Measurements from ENCODE around the gene RGS3. TPM values are rescaled to one million over a fixed set of nuclear protein-coding genes. Genes with fewer than 3 reads are reported as not detected.

Gene RGS3
- total RNA-seq, 2 experiments from 2014 or later, result 22.8 to 32.9 TPM

DNA sequence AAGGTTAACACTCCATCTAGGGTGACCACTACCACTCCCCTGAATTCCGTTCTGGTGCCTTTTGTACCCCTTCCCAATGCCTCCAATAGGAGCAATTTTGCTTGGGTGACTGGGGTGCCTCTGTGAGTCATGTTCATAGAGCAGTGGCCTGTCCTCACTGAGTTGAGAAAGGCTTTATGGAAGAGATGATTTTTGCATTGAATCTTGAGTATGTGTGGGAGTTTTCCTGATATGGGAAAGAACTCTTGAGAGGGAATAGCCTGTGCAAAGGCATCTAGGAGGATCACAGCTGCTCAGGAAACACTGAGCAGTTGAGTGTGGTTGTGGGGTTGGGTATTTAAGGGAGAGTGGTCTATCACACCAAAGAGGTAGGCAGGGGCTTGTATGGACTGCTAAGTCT is 36.8 kb upstream of the RGS3 start:
- no peaks in the 10 kb centered on the region for H3K4me1 ChIP-seq (ENCODE audit: insufficient read depth, low read length, poor library complexity, severe bottlenecking)
- no TSS peak for BruUV-seq (replicated peaks)
- H2AFZ ChIP-seq (ENCODE audit: low read length), result no peak overlapping the region
- ChIA-PET POLR2A (interaction anchor here (0.7 to 1.1 kb wide), 3 partner anchors 13 to 152 kb away, joined by 3 to 5 read pairs (median 5); partner anchors contain the start of genes C9orf43 and POLE3), CTCF (ENCODE audit: unreplicated experiment) (interaction anchor here (0.6 kb wide), 1 partner anchor 13 kb away, joined by 3 read pairs; no protein-coding TSS in a partner anchor)
- no peak for DNase-seq (ENCODE audit: low spot score)
- no peaks in the 10 kb centered on the region for H3K9me3 ChIP-seq (ENCODE audit: low read length)
- H3K4me3 ChIP-seq (ENCODE audit: low read depth, low read length, poor library complexity, severe bottlenecking), result no peak overlapping the region
- H3K9me2 ChIP-seq (ENCODE audit: insufficient read depth, low read length), result no peaks in the 10 kb centered on the region
- intact Hi-C loops (cut with micrococcal nuclease; ENCODE audit: unreplicated experiment), result no loop called here
- TF ChIP-seq, protein P1, sequence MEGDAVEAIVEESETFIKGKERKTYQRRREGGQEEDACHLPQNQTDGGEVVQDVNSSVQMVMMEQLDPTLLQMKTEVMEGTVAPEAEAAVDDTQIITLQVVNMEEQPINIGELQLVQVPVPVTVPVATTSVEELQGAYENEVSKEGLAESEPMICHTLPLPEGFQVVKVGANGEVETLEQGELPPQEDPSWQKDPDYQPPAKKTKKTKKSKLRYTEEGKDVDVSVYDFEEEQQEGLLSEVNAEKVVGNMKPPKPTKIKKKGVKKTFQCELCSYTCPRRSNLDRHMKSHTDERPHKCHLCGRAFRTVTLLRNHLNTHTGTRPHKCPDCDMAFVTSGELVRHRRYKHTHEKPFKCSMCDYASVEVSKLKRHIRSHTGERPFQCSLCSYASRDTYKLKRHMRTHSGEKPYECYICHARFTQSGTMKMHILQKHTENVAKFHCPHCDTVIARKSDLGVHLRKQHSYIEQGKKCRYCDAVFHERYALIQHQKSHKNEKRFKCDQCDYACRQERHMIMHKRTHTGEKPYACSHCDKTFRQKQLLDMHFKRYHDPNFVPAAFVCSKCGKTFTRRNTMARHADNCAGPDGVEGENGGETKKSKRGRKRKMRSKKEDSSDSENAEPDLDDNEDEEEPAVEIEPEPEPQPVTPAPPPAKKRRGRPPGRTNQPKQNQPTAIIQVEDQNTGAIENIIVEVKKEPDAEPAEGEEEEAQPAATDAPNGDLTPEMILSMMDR (conservative IDR thresholded peaks at IDR 0.05; ENCODE audit: low read length), result no peak
- no peak for TF ChIP-seq EZH2phosphoT487 (IDR thresholded peaks at IDR 0.05; ENCODE audit: borderline replicate concordance, low read depth, low read length)
- no peak overlapping the region for H3K4me2 ChIP-seq (ENCODE audit: low read length)
- no peaks in the 10 kb centered on the region for H4K20me1 ChIP-seq (ENCODE audit: insufficient read depth, low read length)
- H3K27ac ChIP-seq (ENCODE audit: low read depth, low read length, poor library complexity, severe bottlenecking), result no peak overlapping the region
- no peaks in the 10 kb centered on the region for H3K36me3 ChIP-seq (ENCODE audit: insufficient read depth, low read length)
- no peaks in the 10 kb centered on the region for H3K79me2 ChIP-seq (ENCODE audit: insufficient read depth, low read depth, low read length)

DNA sequence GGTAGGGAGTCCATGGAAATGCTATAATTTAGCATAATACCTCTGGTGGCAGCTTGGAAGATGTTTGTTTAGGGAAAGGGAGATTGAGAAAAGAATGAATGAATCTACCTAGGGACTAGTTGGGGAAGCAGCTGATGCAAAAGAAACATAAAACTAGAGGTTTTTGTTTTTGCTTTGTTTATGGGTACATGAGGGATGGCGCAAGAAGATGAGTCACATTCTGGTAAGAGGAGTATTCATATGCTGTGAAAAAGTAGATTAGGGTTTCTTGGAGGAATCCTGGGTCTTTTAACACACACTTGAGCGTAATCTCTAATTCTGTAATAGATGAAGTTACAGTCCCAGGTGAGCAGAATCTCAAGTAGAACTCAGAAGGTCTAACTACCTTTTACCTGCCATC is 35.9 kb upstream of the RGS3 start:
- H3K9me2 ChIP-seq (ENCODE audit: insufficient read depth, low read length), result no peaks in the 10 kb centered on the region
- H3K36me3 ChIP-seq (ENCODE audit: insufficient read depth, low read length), result no peaks in the 10 kb centered on the region
- no peak overlapping the region for H3K4me2 ChIP-seq (ENCODE audit: low read length)
- H3K79me2 ChIP-seq (ENCODE audit: insufficient read depth, low read depth, low read length), result no peaks in the 10 kb centered on the region
- ChIA-PET POLR2A (interaction anchor here (0.7 to 1.1 kb wide), 2 partner anchors 14 to 17 kb away, joined by 3 to 5 read pairs; partner anchors contain the start of genes C9orf43 and POLE3), CTCF (ENCODE audit: unreplicated experiment) (no interaction called here)
- no peak overlapping the region for H3K27ac ChIP-seq (ENCODE audit: low read depth, low read length, poor library complexity, severe bottlenecking)
- intact Hi-C loops (cut with micrococcal nuclease; ENCODE audit: unreplicated experiment), result no loop called here
- BruUV-seq (replicated peaks), result no TSS peak
- H3K9me3 ChIP-seq (ENCODE audit: low read length), result no peaks in the 10 kb centered on the region
- no peaks in the 10 kb centered on the region for H3K4me1 ChIP-seq (ENCODE audit: insufficient read depth, low read length, poor library complexity, severe bottlenecking)
- DNase-seq (ENCODE audit: low spot score), result no peak
- H3K4me3 ChIP-seq (ENCODE audit: low read depth, low read length, poor library complexity, severe bottlenecking), result no peak overlapping the region
- H2AFZ ChIP-seq (ENCODE audit: low read length), result no peak overlapping the region
- TF ChIP-seq, protein P1 (conservative IDR thresholded peaks at IDR 0.05; ENCODE audit: low read length), result no peak
- TF ChIP-seq EZH2phosphoT487 (IDR thresholded peaks at IDR 0.05; ENCODE audit: borderline replicate concordance, low read depth, low read length), result no peak
- no peaks in the 10 kb centered on the region for H4K20me1 ChIP-seq (ENCODE audit: insufficient read depth, low read length)

DNA sequence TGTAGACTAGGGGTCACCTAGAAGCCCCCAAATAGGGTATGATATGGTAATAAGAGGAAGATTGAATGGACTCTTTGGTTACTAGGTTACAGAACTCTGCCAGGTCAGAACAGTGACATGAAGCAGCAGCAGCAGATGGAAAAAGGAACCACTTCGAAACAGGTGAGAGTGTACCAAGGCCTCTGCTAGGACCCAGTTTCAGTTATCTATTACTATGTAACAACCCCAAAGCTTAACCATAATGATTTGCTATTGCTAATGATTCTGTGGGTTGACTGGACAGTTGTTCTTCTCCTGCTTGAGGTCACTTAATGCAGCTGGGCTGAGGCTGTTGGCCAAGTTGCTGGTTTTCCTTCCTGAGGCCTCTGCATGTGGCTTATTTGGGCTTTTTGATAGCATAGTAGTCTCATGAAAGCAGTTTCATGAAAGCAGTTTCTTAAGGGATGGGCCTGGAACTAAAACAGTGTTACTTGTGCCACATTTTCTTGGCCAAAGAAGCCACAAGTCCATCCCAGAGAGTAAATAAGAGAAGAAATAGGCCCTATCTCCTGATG is 35.4 kb upstream of the RGS3 start:
- Histone ChIP-seq H2AFZ (ENCODE audit: low read length) (no peak overlapping the region), H3K9me3 (ENCODE audit: low read length) (no peaks in the 10 kb centered on the region), H3K27ac (ENCODE audit: low read depth, low read length, poor library complexity, severe bottlenecking) (no peak overlapping the region), H3K4me1 (ENCODE audit: insufficient read depth, low read length, poor library complexity, severe bottlenecking) (no peaks in the 10 kb centered on the region), H3K79me2 (ENCODE audit: insufficient read depth, low read depth, low read length) (no peaks in the 10 kb centered on the region), H3K4me2 (ENCODE audit: low read length) (no peak overlapping the region), H3K4me3 (ENCODE audit: low read depth, low read length, poor library complexity, severe bottlenecking) (no peak overlapping the region), H3K36me3 (ENCODE audit: insufficient read depth, low read length) (no peaks in the 10 kb centered on the region), H3K9me2 (ENCODE audit: insufficient read depth, low read length) (no peaks in the 10 kb centered on the region), H4K20me1 (ENCODE audit: insufficient read depth, low read length) (no peaks in the 10 kb centered on the region)
- CTCF ChIA-PET (ENCODE audit: unreplicated experiment), result no interaction called here
- BruUV-seq (replicated peaks), result no TSS peak
- POLR2A ChIA-PET, result no interaction called here
- no peak for DNase-seq (ENCODE audit: low spot score)
- TF ChIP-seq, protein P1 (conservative IDR thresholded peaks at IDR 0.05; ENCODE audit: low read length), result no peak
- no peak for TF ChIP-seq EZH2phosphoT487 (IDR thresholded peaks at IDR 0.05; ENCODE audit: borderline replicate concordance, low read depth, low read length)
- intact Hi-C loops (cut with micrococcal nuclease; ENCODE audit: unreplicated experiment), result no loop called here
